ENCODE data around the gene DBF4.
A peak's percentile ranks its signal among the peaks of the same experiment; 100 is the strongest.
"Not testable (repeated sequence)": the region's sequence is repeated elsewhere in the genome, so short reads cannot be mapped to it uniquely, and the experiment has no call there.

DBF4 gene, protein sequence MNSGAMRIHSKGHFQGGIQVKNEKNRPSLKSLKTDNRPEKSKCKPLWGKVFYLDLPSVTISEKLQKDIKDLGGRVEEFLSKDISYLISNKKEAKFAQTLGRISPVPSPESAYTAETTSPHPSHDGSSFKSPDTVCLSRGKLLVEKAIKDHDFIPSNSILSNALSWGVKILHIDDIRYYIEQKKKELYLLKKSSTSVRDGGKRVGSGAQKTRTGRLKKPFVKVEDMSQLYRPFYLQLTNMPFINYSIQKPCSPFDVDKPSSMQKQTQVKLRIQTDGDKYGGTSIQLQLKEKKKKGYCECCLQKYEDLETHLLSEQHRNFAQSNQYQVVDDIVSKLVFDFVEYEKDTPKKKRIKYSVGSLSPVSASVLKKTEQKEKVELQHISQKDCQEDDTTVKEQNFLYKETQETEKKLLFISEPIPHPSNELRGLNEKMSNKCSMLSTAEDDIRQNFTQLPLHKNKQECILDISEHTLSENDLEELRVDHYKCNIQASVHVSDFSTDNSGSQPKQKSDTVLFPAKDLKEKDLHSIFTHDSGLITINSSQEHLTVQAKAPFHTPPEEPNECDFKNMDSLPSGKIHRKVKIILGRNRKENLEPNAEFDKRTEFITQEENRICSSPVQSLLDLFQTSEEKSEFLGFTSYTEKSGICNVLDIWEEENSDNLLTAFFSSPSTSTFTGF

GRCh38 chr7:87876040-87876868 lies at the start of gene DBF4, which contains the start of gene SLC25A40:
TSS of gene DBF4 (plus strand) at chr7:87876493. CDS start at chr7:87876733, 240 bp downstream.
TSS of gene SLC25A40 (minus strand) at chr7:87876360. CDS start at chr7:87858727, 17,633 bp downstream.
- DNase-seq, result peak; percentile 97

DNA sequence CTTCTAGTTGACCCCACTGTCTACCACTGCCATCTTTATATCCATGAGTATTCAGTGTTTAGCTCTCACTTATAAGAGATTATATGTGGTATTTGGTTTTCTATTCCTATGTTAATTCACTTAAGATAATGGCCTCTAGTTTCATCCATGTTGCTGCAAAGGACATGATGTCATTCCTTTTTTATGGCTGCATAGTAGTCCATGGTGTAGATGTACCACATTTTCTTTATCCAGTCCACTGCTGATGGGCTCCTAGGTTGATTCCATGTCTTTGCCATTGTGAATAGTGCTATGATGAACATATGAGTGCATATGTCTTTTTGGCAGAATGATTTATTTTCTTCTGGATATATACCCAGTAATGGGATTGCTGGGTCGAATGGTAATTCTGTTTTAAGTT lies 47.9 kb upstream of the DBF4 start:
- not testable (repeated sequence) for DNase-seq

GRCh38 chr7:87831097-87831496 lies 45.2 kb upstream of the DBF4 start:
- no peak for DNase-seq

- DNase-seq, result peak; percentile 37
These were observed 43.2 kb upstream of the DBF4 start for GRCh38 chr7:87833130-87833529.

DNA sequence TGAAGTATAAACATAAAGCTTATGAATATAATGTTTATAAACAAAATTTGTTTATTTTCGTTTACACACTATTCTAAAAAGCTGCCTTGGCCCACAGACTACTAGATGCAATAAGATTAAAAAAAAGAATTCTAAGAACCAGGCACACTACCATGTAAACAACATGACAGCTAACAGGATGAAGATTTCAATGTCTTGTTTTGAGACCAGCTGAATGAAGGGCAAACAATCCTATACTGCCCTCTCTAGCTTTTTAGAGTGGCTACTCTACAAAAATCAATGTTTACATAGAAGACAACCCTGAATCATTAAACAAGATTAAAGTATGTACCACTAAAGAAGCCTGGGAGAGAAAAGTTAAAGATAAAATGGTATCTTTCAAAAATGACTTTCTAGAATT lies 38.7 kb upstream of the DBF4 start:
- no peak for DNase-seq

DNA sequence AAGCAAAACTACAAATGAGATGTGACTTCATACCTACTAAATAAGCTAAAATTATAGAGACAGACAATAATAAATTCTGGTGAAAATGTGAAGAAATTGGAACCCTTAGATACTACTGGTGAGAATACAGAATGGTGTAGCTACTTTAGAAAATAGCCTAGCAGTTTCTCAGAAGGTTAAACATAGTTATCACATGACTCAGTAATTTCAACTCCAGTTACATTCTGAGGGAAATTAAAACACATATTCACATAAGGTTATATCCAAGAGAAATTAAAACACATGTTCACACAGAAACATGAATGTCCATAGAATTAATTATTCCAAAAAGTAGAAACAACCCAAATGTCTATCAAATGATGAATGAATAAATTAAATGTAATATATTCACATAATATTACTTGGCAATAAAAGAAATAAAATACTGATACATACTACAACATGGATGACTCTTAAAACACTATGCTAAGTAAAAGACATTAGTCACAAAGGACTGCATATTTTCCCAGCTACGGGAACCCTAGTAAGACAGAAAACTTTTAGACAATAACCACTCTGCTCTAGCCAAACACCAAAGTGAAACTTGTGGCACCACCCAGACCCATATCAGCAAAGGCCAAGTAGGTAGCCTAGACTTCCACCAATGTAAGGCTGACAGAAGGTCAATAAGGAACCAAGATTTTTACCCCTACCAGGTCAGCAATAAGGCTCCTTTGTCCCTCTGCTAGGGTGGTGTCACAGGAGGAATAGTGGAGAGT lies 25.3 kb upstream of the DBF4 start:
- DNase-seq, result no peak

DNA sequence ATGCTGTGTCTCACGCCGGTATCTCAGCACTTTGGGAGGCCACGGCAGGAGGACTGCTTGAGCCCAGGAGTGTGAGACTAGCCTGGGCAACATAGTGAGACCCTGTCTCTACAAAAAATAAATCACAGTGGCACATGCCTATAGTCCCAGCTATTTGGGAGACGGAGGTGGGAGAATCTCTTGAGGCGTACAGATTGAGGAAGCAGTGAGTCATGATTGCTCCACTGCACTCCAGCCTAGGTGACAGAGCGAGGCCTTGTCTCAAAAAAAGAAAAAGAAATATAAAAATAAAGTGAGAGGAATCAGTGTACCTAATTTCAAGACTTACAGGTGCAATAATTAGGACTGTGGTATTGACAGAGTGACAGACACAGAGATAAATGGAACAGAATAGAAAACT lies 24.0 kb upstream of the DBF4 start:
- no peak for DNase-seq

DNA sequence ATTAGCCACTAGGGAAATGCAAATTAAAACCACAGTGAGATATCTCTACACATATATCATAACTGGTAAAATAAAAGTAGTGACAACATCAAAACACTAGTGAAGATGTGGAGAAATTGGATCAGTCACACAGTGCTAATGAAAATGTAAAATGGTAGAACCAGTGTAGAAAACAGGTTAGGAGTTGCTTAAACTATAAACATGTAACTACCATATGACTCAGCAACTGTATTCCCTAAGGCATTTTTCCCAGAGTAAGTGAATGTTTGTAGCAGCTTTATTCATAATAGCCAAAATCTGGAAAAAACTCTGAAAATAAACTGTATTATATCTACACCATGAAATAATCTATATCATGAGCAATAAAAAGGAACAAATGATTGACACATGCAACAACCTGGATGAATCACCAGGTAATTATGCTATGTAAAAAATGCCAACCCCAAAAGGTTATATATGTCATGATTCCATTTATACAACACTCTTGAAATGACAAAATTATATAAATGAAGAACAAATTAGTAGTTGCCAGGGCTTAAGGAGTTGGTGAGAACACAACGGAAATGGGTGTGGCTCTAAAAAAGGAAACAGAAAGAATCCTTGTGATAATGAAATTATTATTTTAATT lies 22.9 kb upstream of the DBF4 start:
- DNase-seq, result no peak

DNA sequence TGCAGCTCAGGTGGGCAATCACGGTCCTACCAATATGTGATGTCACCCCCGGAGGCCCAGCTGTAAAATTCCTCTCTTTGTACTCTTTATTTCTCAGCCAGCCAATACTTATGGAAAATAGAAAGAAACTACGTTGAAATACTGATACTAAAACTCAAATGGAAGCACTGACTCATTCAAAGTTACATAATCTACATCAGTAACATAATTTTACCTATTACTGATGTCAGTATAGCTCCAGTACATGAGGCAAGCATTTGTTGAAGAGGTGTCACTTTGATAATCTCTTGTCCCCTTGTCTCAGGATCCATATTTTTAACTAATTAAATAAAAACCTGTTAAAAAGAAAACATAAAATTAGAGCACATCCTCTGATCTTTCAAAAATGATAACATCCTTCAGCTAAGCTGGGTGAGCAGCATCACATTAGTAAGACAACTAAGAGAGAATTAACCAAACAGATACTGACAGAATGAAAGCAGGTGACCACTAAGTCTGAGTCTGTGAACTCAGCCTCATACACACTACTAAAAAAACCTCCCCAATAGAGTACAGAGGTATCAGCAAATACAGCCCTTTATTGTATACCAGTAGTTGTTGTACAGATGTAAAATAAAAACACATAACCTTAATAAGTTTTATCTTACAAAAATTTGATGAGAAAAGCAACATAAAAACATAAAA lies 17.7 kb upstream of the DBF4 start:
- no peak for DNase-seq

GRCh38 chr7:87866089-87866488 lies 10.2 kb upstream of the DBF4 start:
- no peak for DNase-seq

- not testable (repeated sequence) for DNase-seq
These were observed 9.8 kb upstream of the DBF4 start for GRCh38 chr7:87866533-87866932.

DNA sequence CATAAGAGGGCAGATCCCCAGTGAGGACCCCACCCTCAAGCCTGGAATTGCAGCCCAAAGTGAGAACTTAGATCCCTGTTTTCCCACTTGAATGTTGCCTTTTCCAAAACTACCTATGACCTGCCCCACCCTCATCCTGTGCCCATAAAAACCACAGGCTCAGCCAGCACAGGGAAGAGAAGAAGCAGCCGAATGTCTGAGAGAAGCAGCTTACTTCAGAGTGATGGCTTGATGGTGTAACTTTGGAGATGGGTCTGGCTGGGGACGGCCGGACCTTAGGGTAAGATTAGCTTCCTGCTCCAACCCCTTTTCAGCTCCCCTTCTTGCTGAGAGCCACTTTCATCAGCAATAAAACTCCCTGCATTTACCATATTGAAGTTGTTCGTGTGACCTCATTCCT lies 5.8 kb upstream of the DBF4 start:
- DNase-seq, result no peak

DNA sequence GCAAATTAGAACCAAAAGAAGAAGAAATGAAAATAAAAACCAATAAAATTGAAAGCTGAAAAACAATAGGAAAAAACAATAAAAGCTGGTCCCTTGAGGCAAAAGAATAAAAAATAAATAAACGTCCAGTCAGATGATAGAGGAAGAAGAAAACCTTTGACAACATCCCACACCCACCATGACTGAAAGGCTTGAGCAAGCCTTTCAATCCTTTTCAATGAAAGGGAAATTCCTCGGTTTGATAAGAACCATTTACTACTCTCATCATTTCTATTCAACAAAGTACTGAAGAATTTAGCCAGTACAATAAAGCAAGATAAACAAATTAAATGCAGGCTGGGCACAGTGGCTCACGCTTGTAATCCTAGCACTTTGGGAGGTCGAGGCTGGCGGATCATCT lies 3.9 kb upstream of the DBF4 start:
- no peak for DNase-seq

GRCh38 chr7:87873328-87873727 lies 3.0 kb upstream of the DBF4 start:
- DNase-seq, result not testable (repeated sequence)

GRCh38 chr7:87874066-87874465 lies 2.2 kb upstream of the DBF4 start:
- no peak for DNase-seq

GRCh38 chr7:87875151-87876039 lies 898 bp upstream of the DBF4 start:
- DNase-seq, result peak; percentile 59

- peak; percentile 77 for DNase-seq
These were observed 559 bp downstream of the DBF4 start for GRCh38 chr7:87876869-87877234.

- DNase-seq, result no peak
These were observed 1.2 kb downstream of the DBF4 start for GRCh38 chr7:87877366-87878040.

- DNase-seq, result no peak
These were observed 2.0 kb downstream of the DBF4 start for GRCh38 chr7:87878208-87878735.
